HG03521 (cell line): ENCODE results near the gene FGF16.
"Not testable (repeated sequence)": the region's sequence is repeated elsewhere in the genome, so short reads cannot be mapped to it uniquely, and the experiment has no call there.

Experiments
- ATAC-seq: cut with Tn5 transposase; IDR thresholded peaks from one replicate; pipeline ENCODE4 v1.9.1; 2021; ENCODE audit warnings: mild to moderate bottlenecking, moderate library complexity; ENCODE audit not compliant: unreplicated experiment

Gene FGF16

GRCh38 chrX:77446029-77446585 is 1.1 kb upstream of the FGF16 start:
- no peak for ATAC-seq

- no peak for ATAC-seq
These were observed 722 bp downstream of the FGF16 start for GRCh38 chrX:77447653-77448569.

- no peak for ATAC-seq
These were observed 3.2 kb downstream of the FGF16 start for GRCh38 chrX:77450415-77450814.

GRCh38 chrX:77450996-77451395 is 3.8 kb downstream of the FGF16 start:
- no peak for ATAC-seq

GRCh38 chrX:77453190-77453589 is 6.0 kb downstream of the FGF16 start:
- no peak for ATAC-seq

- ATAC-seq: no peak
These were observed 8.2 kb downstream of the FGF16 start for GRCh38 chrX:77455437-77455836.

GRCh38 chrX:77484045-77484444 is 36.9 kb downstream of the FGF16 start:
- ATAC-seq: no peak

GRCh38 chrX:77493677-77494553 is 46.7 kb downstream of the FGF16 start:
- no peak for ATAC-seq

- ATAC-seq: not testable (repeated sequence)
These were observed 53.0 kb downstream of the FGF16 start for GRCh38 chrX:77500164-77500563.

GRCh38 chrX:77502951-77503525 is 55.8 kb downstream of the FGF16 start:
- ATAC-seq: no peak

GRCh38 chrX:77505227-77505626 is 58.0 kb downstream of the FGF16 start:
- ATAC-seq: no peak
